GM23338 (cell line): ENCODE data around the gene TRIM68. TPM values are rescaled to one million over a fixed set of nuclear protein-coding genes. Genes with fewer than 3 reads are reported as not detected.

Experiments
- ATAC-seq: fragments of 200-7000 bp; cut with Tn5 transposase; 3 replicates; pipeline ENCODE4 v1.9.1; 2020
- DNase-seq: peaks from one replicate; pipeline ENCODE4 v3.0.0-alpha.2; 2015; ENCODE audit warnings: low spot score
- H2AFZ ChIP-seq: fragments of 200-600 bp; sonication (generic); 2 replicates; pipeline ENCODE4 v1.8.0; 2016; ENCODE audit warnings: antibody characterized with exemption, mild to moderate bottlenecking, moderate library complexity
- H3F3A ChIP-seq: fragments of 200-600 bp; sonication (generic); replicated peaks from 2 replicates; pipeline ENCODE4 v1.8.0; 2017; ENCODE audit warnings: antibody characterized with exemption, mixed run types, low read depth
- H3K27ac ChIP-seq: fragments of 200-600 bp; sonication (generic); 2 replicates; pipeline ENCODE4 v1.6.1; 2016; ENCODE audit warnings: low read depth
- H3K27me3 ChIP-seq: fragments of 200-600 bp; sonication (generic); 2 replicates; pipeline ENCODE4 v1.8.0; 2016; ENCODE audit warnings: mild to moderate bottlenecking, mixed run types, moderate library complexity; ENCODE audit not compliant: insufficient read depth
- H3K36me3 ChIP-seq: fragments of 200-600 bp; sonication (generic); 2 replicates; pipeline ENCODE4 v1.8.0; 2016; ENCODE audit warnings: mild to moderate bottlenecking; ENCODE audit not compliant: insufficient read depth
- H3K4me1 ChIP-seq: fragments of 200-600 bp; sonication (generic); 2 replicates; pipeline ENCODE4 v1.8.0; 2016; ENCODE audit warnings: mild to moderate bottlenecking, moderate library complexity; ENCODE audit not compliant: insufficient read depth
- H3K4me2 ChIP-seq: fragments of 200-600 bp; sonication (generic); 2 replicates; pipeline ENCODE4 v1.7.1; 2017; ENCODE audit warnings: mixed run types
- H3K4me3 ChIP-seq: fragments of 200-600 bp; sonication (generic); 2 replicates; pipeline ENCODE4 v1.6.1; 2016; ENCODE audit warnings: mixed run types
- H3K79me2 ChIP-seq: fragments of 200-600 bp; sonication (generic); replicated peaks from 2 replicates; pipeline ENCODE4 v1.8.0; 2017; ENCODE audit warnings: mild to moderate bottlenecking; ENCODE audit not compliant: insufficient read depth
- H3K9me2 ChIP-seq: fragments of 200-600 bp; sonication (generic); 2 replicates; pipeline ENCODE4 v1.8.0; 2017; ENCODE audit not compliant: insufficient read depth
- H4K20me1 ChIP-seq: fragments of 200-600 bp; sonication (generic); replicated peaks from 2 replicates; pipeline ENCODE4 v1.8.0; 2017; ENCODE audit warnings: mild to moderate bottlenecking; ENCODE audit not compliant: insufficient read depth
- H3K27ac Mint-ChIP-seq: 2 replicates; pipeline ENCODE4 v1.8.0; 2020; ENCODE audit warnings: inconsistent platforms, mild to moderate bottlenecking, moderate library complexity, mixed read lengths
- H3K27me3 Mint-ChIP-seq: 3 replicates; pipeline ENCODE4 v1.8.0; 2022; ENCODE audit warnings: low read depth, mild to moderate bottlenecking, moderate library complexity, mixed read lengths, inconsistent platforms; ENCODE audit not compliant: insufficient read depth, poor library complexity
- H3K36me3 Mint-ChIP-seq: 3 replicates; pipeline ENCODE4 v1.8.0; 2021; ENCODE audit warnings: low read depth, mild to moderate bottlenecking, inconsistent platforms, moderate library complexity, mixed read lengths
- H3K4me1 Mint-ChIP-seq: 3 replicates; pipeline ENCODE4 v1.8.0; 2020; ENCODE audit warnings: mild to moderate bottlenecking, inconsistent platforms, mixed read lengths
- H3K4me3 Mint-ChIP-seq: 3 replicates; pipeline ENCODE4 v1.8.0; 2021; ENCODE audit warnings: moderate library complexity, mild to moderate bottlenecking, inconsistent platforms, mixed read lengths
- H3K9me3 Mint-ChIP-seq: 3 replicates; pipeline ENCODE4 v1.8.0; 2020; ENCODE audit warnings: moderate library complexity, mild to moderate bottlenecking, inconsistent platforms, mixed read lengths
- CTCF ChIP-seq, 2 experiments: fragments of 200-600 bp in 1 of 2; sonication (generic) in 1 of 2; conservative IDR thresholded peaks; 2 replicates each; pipeline versions ENCODE4 v1.5.1 to v1.6.1; 2016 to 2017; ENCODE audit warnings: antibody characterized with exemption in 2 of 2, low read depth in 2 of 2, mild to moderate bottlenecking in 2 of 2, moderate library complexity in 1 of 2
- EZH2 ChIP-seq: fragments of 200-600 bp; sonication (generic); IDR thresholded peaks from one replicate; pipeline ENCODE4 v1.8.0; 2017; ENCODE audit warnings: antibody characterized with exemption, mild to moderate bottlenecking, low read depth; ENCODE audit not compliant: unreplicated experiment
- EZH2phosphoT487 ChIP-seq: fragments of 200-600 bp; sonication (generic); IDR thresholded peaks from one replicate; pipeline ENCODE4 v1.8.1; 2018; ENCODE audit warnings: antibody characterized with exemption; ENCODE audit not compliant: unreplicated experiment
- JUNB ChIP-seq: IDR thresholded peaks from one replicate; pipeline ENCODE4 v1.6.1; 2016; ENCODE audit warnings: antibody characterized with exemption; ENCODE audit not compliant: unreplicated experiment
- NANOG ChIP-seq: IDR thresholded peaks from 2 replicates; pipeline ENCODE4 v1.6.1; 2016; ENCODE audit warnings: antibody characterized with exemption, borderline replicate concordance
- POLR2AphosphoS5 ChIP-seq: IDR thresholded peaks from 2 replicates; pipeline ENCODE4 v1.6.1; 2016; ENCODE audit warnings: antibody characterized with exemption, low read depth
- ZNF331 ChIP-seq: fragments of 250-450 bp; sonication (Bioruptor Pico); IDR thresholded peaks from 2 replicates; pipeline ENCODE4 v1.5.0; 2020; ENCODE audit warnings: low read depth, mild to moderate bottlenecking, moderate library complexity
- ZNF462 ChIP-seq: fragments of 250-450 bp; sonication (Bioruptor Pico); IDR thresholded peaks from 2 replicates; pipeline ENCODE4 v1.5.0; 2020; ENCODE audit warnings: mild to moderate bottlenecking, moderate library complexity
- polyA plus RNA-seq: library from polyadenylated mRNA; unstranded; fragments of >200 nt; fragmentation: Nextera tagmentation; extraction: Ambion mirVana; gene quantifications from 2 replicates; pipeline ENCODE4 v1.2.1, GENCODE V29; 2016
- total RNA-seq: library from RNA; depleted of rRNA; stranded (reverse); fragments of >200 nt; shearing (Covaris generic); gene quantifications from 2 replicates; pipeline ENCODE4 v1.2.3, GENCODE V29; 2014

Gene TRIM68
- total and polyA plus RNA-seq, 2 experiments from 2014 or later, result 1.6 to 5.7 TPM

- Mint-ChIP-seq H3K9me3 (no peaks in the 10 kb centered on the region), H3K4me1 (no peaks in the 10 kb centered on the region; the same call in 2 of the 3 replicates), H3K36me3 (no peaks in the 10 kb centered on the region), H3K4me3 (no peak overlapping the region), H3K27me3 (peaks cover 4% of the 10 kb centered on the region), H3K27ac (no peak overlapping the region)
- peak overlapping the region; percentile 97 for H2AFZ ChIP-seq
- no peaks in the 10 kb centered on the region for H4K20me1 ChIP-seq
- H3K4me1 ChIP-seq, result no peaks in the 10 kb centered on the region
- H3K36me3 ChIP-seq, result no peaks in the 10 kb centered on the region
- no peaks in the 10 kb centered on the region for H3F3A ChIP-seq
- H3K27ac ChIP-seq, result no peak overlapping the region
- ATAC-seq, result no peak
- H3K4me2 ChIP-seq, result no peak overlapping the region
- H3K9me2 ChIP-seq, result peaks cover 16% of the 10 kb centered on the region; the same call in 1 of the 2 replicates
- DNase-seq, result no peak
- no peaks in the 10 kb centered on the region for H3K27me3 ChIP-seq
- no peak overlapping the region for H3K4me3 ChIP-seq
- H3K79me2 ChIP-seq, result no peaks in the 10 kb centered on the region
- TF ChIP-seq ZNF331 (CRISPR knock-in tag) (no peak), POLR2AphosphoS5 (no peak), EZH2 (no peak)
These were observed 29.6 kb upstream of the TRIM68 start for GRCh38 chr11:4637662-4638047.

DNA sequence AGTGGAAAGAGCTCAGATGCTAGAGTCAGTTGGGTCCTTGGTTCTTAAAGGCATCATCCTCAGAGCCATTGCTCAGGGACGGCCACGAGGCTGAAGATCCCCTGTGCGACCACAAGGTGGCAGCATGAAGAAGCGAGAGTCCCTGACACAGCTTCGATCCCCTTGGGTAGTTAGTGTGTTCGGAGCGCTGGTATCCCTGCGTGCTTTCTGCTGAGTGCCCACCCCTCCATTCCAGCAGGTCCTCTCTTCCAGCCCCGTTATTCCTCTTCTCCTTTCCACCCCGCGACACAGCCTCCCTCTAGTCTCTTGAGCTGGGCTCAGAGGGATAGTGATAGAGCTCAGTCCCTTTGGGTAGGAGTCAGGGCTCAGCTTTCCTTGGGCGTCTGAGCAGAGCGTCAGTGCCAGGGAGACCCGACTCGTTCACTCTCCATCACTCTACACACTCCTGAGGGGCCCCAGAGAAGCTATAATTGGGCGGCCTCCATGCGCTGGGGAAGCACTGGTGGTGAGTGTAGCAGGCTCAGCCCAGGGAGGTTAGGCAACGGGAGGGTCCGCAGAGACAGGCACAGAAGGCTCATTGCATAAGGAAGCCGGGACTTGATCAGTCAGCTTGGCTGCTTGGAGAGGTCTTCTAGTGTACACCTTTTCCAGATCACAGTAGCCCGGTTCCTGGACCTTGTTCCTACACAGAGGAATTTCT lies 29.1 kb upstream of the TRIM68 start, which contains the start of gene OR51D1:
Gene OR51D1 (plus strand): TSS at position 516 of the 700 bp plus-strand sequence. CDS start 2,314 bp downstream, outside the sequence.
- Histone ChIP-seq H4K20me1 (no peaks in the 10 kb centered on the region), H3K4me3 (peak within 1 kb of the TSS; percentile 39), H2AFZ (peak within 1 kb of the TSS; percentile 97), H3K27me3 (no peaks in the 10 kb centered on the region), H3K4me1 (no peaks in the 10 kb centered on the region), H3K36me3 (no peaks in the 10 kb centered on the region), H3K79me2 (no peaks in the 10 kb centered on the region), H3K9me2 (peaks cover 16% of the 10 kb centered on the region; the same call in 1 of the 2 replicates), H3F3A (no peaks in the 10 kb centered on the region), H3K27ac (no peak within 1 kb of the TSS), H3K4me2 (peak within 1 kb of the TSS; percentile 53)
- Mint-ChIP-seq H3K27ac (no peak within 1 kb of the TSS), H3K9me3 (no peaks in the 10 kb centered on the region), H3K4me1 (no peaks in the 10 kb centered on the region; the same call in 2 of the 3 replicates), H3K27me3 (peaks cover 4% of the 10 kb centered on the region), H3K36me3 (no peaks in the 10 kb centered on the region), H3K4me3 (no peak within 1 kb of the TSS)
- TF ChIP-seq JUNB, result no peak
- TF ChIP-seq NANOG, result no peak
- no peak for TF ChIP-seq POLR2AphosphoS5
- no peak for TF ChIP-seq EZH2phosphoT487
- TF ChIP-seq EZH2, result no peak
- peak; percentile 75 to 98 for TF ChIP-seq CTCF (conservative IDR thresholded peaks at IDR 0.05; ENCODE audit: low read depth in 2 of 2)
- ATAC-seq (peak; percentile 99), DNase-seq (peak; percentile 89)

GRCh38 chr11:4636136-4636535 lies 28.1 kb upstream of the TRIM68 start:
- no peak overlapping the region for H3K4me3 ChIP-seq
- no peaks in the 10 kb centered on the region for H3K27me3 Mint-ChIP-seq
- peaks cover 14% of the 10 kb centered on the region; the same call in 1 of the 2 replicates for H3K9me2 ChIP-seq
- TF ChIP-seq ZNF331 (CRISPR knock-in tag) (no peak), ZNF462 (no peak)

More at GRCh38 chr11:4636136-4636535, 28.1 kb upstream of the TRIM68 start:
- no peaks in the 10 kb centered on the region for H3F3A ChIP-seq
- peak overlapping the region; percentile 94 for H2AFZ ChIP-seq
- H4K20me1 ChIP-seq, result no peaks in the 10 kb centered on the region
- no peaks in the 10 kb centered on the region for H3K4me1 ChIP-seq
- H3K27ac Mint-ChIP-seq, result no peak overlapping the region
- no peaks in the 10 kb centered on the region for H3K36me3 Mint-ChIP-seq
- no peaks in the 10 kb centered on the region for H3K36me3 ChIP-seq
- H3K79me2 ChIP-seq, result no peaks in the 10 kb centered on the region
- no peak overlapping the region for H3K27ac ChIP-seq
- no peaks in the 10 kb centered on the region for H3K9me3 Mint-ChIP-seq
- no peak for DNase-seq
- H3K4me3 Mint-ChIP-seq, result no peak overlapping the region
- no peaks in the 10 kb centered on the region for H3K27me3 ChIP-seq
- no peak for ATAC-seq
- H3K4me2 ChIP-seq, result no peak overlapping the region
- no peaks in the 10 kb centered on the region for H3K4me1 Mint-ChIP-seq
